GM18861 (cell line): ENCODE measurements around the gene PPIF.

Experiments used
- ATAC-seq: cut with Tn5 transposase; IDR thresholded peaks from one replicate; pipeline ENCODE4 v1.9.1; 2021; ENCODE audit not compliant: unreplicated experiment

PPIF gene

DNA sequence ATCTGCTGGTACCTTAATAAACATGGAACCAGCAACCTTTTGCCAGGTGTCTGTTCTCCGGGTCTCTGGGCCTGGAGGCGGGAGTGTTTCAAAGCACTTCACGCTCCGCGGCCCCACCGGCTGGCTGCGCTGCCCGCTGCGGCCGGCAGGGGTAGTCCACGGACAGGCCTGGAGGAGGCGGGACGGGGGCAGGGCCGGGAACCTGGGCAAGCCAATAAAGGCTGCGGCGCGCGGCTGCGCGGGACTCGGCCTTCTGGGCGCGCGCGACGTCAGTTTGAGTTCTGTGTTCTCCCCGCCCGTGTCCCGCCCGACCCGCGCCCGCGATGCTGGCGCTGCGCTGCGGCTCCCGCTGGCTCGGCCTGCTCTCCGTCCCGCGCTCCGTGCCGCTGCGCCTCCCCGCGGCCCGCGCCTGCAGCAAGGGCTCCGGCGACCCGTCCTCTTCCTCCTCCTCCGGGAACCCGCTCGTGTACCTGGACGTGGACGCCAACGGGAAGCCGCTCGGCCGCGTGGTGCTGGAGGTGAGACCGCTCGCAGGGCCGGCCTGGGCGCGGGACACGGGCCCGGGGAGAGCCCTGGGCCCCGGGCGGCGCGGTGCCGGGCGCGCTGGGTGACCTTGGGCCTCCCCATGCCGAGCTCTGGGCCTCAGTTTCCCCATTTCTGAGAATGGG lies at the start of gene PPIF:
Gene PPIF (plus strand): TSS at position 244 of the 668 bp plus-strand sequence. CDS start 80 bp downstream, at position 324.
- ATAC-seq: peak; percentile 65

DNA sequence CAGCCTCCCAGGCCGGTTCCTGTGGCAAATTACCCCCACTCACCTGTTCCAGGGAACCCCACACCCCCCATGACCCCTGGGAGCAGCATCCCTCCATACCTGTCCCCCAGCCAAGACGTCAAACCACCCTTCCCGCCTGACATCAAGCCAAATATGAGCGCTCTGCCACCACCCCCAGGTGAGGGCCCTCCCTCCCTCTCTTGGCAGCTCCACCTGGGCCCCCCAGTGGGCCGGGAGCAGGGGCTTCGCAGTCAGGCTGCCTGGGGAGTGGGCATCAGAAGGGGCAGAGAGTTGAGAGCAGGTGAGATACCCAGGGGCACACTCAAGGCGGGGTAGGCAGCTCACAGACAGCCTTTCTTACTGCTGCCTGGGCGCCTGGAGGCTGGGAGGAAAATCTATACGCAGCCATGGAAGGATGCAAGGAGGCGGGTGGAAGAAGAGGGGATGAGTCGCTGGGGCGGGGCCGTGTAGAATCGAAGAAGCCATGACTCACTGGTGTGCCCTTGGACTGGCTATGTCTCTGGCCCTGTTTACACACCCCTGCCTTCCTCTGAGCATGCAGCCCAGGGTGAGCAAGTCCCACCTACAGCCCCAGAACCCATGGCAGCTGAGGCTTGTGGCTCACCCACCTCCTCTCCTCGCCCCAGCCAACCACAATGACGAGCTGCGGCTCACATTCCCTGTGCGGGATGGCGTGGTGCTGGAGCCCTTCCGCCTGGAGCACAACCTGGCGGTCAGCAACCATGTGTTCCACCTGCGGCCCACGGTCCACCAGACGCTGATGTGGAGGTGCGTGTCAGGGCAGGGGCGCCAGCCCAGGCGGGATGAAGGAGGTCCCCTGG lies 48.6 kb upstream of the PPIF start:
- no peak for ATAC-seq

DNA sequence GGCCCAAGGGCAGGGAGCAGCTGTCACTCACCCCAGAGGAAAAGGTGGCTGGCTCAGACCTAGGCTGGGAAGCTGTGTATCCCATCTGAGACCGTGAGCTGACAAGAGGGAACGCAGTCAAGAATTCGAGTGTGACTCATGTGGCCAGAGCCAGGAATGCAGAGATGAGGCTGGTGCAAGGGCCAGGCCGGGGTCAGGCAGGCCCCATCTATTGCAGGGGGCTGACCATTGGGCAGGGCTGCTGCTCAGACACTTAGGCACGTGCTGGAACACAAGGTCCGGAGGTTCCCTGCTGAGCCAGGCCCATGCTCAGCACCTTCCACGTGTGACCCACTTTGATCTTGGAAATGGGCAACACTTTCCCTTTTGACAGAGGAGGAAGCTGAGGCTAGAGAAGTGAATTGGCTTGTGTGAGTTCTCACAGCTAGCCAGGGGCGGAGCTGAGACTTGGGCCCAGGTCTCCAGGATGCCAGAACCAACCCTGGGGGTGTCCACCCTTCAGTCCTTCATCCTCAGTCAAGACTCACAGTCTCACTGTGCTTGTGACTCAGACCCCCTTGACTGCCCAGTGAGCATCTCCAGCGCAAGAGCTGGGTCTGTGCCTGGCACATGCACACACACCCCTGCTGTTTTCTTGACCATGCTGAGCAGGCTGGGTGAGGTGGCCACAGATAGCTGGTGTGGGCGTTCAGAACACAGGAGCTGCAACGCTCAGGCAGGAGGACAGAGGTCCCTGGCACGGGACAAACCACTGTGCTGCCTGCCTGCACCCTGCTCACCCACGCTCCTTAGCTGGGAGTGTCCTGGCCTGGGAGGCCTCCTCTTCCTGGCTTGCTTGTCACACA lies 47.6 kb upstream of the PPIF start:
- no peak for ATAC-seq

DNA sequence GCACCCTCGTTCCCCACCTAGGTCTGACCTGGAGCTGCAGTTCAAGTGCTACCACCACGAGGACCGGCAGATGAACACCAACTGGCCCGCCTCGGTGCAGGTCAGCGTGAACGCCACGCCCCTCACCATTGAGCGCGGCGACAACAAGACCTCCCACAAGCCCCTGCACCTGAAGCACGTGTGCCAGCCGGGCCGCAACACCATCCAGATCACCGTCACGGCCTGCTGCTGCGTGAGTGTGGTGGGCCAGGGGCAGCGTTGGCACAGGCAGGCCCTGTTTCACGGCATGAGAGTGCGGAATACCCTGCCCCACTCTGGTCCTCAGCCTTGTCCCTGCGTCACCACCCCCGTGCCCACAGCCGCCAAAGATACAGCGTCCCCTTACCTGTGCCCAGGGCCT lies 46.6 kb upstream of the PPIF start:
- no peak for ATAC-seq

DNA sequence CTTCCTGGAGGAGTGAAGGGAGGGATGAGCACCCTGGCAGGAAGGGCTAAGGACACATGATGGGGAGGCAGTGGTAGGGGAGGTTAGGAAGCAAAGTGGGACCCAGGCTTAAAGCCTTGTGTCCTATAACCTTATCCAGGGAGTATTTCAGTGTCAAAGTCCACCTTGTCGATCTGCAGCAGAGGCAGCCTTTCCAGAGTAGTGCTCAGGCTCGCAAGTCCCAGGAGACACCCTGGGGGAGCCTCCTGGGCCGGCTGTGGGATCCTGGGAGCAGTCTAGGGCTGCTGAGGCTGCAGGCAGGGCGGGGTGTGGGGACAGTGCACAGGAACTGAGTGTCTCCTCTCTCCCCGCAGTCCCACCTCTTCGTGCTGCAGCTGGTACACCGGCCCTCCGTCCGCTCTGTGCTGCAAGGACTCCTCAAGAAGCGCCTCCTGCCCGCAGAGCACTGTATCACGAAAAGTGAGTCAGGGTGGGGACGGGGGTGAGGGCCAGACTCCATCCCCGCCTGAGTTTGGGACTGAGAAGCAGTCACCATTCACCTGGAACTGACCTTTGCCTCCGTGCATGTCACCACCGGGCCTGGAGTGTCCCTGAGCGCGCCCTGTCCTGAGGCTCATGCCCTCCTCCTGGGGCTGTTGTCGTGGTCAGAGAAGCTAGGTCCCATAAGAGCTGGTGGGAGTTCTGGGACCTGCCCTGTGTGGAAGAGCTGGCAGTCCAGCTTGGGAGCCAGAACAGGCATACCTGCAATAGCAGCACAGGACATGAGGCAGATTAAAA lies 45.3 kb upstream of the PPIF start:
- ATAC-seq: no peak

DNA sequence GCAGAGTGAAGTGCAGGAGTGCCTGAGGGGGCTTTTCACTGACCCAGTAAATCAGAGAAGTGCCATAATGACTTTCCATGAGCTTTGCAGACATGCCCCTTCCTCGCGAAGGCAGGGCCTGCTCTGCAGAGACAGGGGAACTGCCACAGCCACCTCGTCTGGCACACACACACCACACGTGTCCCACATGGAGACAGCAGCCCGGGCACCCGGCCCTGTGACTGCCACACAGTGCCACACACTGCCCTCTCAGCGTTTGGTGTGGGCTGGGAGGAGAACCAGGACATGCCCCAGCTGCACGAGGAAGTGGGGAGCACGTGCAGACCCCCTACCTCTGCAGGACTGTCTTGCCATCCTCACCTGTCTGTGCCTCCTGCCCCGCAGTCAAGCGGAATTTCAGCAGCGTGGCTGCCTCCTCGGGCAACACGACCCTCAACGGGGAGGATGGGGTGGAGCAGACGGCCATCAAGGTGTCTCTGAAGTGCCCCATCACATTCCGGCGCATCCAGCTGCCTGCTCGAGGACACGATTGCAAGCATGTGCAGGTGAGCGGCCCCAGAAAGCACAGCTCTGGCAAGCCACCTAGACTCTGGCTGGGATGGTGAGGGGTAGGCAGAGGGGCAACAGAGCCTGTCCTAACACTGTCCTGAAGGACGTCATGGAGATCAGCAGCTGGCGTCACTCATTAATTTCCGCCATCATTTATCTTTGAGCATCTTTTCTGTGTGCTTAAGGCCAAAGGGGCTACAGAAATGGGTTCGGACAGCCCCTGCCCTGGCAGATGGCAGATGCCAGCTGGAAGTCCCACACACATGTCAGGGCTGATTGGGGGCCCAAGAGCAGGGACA lies 43.4 kb upstream of the PPIF start:
- ATAC-seq: no peak

DNA sequence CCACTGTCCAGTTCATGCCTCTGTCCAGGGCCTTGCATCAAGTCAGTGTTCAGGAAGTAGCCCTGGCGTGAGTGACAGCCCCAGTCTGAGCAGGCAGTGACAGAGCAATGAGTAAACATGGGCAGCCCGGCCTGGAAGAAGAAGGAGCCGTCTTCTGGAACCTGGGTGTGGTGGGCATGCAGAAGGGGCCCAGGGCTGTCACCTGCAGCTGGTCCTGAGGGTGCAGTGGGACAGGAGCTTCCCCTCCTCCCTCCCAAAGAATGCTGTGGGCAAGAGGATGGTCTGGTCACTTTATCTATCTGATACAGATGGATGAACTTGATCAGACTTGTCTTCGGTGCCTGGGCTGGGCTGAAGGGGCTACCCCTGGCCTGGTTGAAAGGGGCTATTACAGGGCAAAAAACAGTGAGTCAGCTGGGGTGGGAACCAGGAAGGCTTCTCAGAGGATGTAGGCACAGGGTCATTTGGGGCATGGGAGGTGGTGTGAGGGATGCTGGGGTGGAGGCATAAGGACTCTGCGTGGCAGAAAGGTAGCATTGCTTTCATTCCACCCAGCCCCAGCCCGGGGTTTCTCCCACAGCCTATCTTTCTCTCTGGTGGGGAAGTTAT lies 42.7 kb upstream of the PPIF start:
- no peak for ATAC-seq

DNA sequence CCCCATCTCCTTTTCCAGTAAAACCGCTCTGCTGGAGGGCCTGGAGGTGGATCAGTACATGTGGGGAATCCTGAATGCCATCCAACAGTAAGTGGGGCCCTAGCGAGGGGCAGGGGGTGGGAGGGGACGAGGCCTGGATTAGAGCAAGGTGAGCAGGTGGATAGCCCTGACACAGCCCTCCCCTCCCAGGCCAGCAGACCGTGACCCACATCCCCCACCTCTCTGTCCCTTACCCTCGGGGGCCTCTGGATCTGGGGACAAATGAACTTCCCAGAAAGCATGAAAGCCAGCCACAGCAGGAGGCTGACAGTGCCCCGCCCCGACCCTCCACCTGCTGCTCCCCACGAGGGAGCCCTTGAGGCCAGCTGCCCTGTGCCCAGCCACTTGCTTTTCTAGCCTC lies 41.8 kb upstream of the PPIF start:
- no peak for ATAC-seq

DNA sequence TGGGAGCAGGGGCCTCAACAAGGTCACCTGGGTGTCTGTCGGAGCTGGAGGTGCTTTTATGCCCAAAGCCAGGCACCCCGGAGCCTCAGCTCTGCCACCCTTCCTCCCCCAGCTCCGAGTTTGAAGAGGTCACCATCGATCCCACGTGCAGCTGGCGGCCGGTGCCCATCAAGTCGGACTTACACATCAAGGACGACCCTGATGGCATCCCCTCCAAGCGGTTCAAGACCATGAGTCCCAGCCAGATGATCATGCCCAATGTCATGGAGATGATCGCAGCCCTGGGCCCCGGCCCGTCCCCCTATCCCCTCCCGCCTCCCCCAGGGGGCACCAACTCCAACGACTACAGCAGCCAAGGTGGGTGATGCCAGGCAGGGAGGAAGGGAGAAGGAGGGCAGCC lies 41.3 kb upstream of the PPIF start:
- ATAC-seq: no peak

DNA sequence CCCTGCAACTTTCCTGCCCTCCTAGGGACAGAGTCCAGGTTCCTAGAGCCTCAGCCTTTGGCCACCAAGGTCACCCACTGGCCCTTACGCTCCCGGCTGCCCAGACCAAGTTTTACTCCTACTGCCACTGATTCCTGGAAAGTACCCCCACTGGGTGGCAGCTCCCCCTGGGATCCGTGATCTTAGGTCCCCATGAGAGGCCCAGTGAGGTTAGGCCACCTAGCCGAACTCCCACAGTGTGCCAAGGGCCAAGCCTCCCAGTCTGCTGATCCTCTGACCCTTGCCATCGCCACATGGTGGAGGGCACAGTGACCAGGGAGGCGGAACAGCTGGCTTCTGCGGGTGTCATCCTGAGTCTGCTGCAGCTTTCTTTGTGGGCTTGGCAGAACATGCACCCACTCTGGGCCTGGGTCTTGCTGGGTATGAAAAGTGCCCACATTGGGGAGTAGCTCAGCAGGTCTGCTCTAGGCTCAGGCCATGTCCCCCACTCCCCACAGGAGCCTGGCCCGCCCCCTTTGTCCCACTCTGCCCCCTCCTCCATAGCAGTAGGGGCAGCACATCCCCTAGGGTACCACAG lies 40.5 kb upstream of the PPIF start:
- ATAC-seq: no peak

DNA sequence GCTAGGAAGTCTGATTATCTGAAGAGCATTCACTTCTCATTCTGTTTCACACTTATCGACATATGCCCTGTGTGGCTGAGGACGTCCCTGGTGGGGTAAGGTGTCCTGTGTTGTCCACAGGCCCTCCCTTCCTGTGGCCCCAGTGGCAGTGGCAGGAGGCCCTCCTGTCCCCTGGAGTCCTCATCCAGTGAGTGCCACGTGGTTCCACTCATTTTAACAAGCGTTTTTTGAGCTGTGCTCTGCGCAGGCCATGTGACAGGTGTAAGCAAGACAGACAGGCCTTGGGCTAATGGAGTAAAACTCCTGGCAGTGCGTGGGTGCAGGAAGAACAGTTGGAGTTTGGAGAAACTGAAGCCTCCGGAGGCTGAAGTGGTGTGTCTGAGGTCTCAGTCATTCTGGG lies 39.3 kb upstream of the PPIF start:
- no peak for ATAC-seq

DNA sequence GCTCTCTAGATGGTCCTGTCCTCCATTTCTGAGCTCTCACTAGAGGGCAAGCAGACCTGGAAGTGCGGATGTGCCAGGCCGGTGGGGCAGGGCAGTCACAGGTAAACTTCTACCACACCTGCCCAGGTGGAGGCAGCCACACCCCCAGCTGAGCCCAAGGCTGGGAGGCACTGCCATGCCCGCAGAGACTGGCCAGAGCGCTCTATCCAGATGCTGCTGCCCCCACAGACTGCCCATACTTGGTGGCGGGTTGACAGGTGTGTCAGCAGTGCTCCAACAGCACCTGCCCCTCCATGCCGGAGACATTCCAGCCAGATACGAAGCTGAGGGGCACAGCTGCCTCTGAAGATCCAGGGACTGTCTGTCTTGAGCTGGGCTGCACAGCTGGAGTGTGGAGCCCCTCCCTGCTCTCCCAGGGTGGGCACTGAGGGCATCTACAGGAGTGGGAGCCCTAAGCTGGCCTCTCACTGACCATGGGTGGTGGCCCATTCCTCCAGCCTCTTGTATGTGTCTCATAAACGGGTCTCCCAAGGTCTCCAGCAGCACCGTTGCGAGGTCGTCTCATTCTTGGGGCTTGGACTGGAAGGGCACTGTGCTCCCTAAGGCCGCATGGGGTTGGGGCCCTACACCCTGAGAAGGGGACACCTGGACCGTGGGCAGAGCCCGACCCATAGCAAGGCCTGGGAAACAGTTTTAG lies 38.2 kb upstream of the PPIF start:
- no peak for ATAC-seq

DNA sequence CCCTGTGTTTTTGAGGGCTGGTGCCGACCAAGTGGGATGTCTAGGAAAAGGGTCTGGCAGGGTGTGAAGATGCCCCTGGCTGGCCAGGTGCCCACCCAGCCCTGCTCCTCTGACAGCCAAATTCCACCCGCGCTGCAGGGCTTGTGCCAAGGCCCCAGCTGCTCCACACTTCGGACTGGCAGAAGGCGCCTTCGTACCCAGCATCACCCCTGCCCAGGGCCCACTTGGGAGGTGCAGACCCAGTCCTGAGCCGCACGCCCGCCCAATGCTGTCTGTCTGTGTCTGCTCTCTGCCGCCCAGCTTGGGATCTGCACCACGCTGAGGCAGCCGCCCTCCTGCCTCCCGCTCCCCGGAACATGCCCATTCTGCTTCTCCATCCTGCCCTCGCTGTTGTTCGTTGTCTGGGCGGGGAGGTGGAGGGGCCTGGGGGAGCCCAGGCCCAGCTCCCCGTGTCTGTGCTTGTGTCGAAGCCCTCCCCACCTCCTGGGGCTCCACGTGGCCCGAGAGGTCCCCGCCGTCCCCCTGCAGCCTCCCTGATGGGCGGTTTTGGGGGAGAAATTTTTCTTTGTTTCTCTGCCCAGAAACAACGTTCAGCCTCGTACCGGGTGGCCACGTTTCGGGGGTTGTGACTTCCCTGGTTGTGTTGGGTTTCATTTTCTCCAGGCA lies 36.9 kb upstream of the PPIF start:
- no peak for ATAC-seq

DNA sequence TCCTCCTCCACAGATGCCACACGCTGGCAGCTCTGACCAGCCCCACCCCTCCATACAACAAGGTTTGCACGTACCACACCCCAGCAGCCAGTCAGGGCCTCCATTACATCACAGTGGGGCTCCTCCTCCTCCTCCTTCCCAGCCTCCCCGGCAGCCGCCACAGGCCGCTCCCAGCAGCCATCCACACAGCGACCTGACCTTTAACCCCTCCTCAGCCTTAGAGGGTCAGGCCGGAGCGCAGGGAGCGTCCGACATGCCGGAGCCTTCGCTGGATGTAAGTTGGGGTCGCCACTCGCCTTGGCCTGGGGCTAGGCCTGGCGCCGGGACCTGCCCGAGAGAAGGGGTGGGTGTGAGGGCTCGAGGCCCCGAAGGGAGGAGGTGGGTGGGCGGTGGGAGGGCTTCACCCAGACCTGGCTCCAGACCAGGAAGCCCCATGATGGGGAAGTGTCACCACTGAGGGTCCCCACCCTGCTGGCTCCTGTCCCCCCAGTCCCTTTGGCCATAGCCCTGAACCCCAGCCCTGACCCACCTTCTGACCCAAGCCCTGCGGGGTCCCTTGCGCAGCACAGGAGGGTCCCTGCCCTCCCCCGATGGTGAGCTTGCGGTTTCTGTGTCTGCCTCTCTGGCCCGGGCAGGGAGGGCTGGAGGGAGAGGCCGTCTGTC lies 36.2 kb upstream of the PPIF start:
- no peak for ATAC-seq

DNA sequence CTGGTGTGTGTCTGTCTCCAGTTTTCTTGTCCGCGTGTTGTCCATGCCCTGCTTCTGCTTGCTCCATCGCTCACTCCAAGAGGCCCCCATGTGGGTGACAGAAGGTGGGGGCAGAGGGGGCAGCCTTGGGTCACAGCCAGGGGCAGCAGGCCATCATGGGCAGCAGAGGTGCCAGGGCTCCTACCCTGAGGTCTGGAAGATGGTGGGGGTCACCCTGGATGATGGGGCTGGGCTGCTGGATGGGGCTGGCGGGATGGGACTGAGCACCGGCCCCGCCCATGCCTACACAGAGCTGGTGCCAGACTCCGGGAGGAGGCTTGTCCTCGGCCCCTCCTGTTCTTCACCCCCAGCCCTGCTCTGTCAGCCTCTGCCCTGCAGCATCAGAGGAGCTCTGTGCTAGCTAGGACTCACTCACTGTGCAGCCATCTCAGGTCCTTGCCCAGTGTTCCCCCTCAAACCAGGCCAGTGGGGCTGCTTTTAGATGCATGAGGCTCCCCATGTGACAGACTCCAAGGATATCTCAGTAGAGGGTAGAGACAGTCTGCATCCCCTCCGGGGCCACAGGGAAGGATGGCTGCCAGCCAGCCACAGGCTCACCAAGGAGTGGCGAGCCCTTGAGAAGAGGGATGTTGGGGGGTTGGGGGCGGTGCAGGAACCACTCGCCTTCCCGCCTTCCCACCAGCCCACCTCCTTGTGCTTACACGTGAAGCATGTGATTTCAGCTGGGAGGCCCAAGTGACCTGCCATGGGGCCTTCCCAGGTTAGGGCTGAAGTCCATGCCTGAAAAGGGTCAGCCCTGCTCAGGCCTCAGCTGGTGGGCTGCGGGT lies 35.5 kb upstream of the PPIF start:
- ATAC-seq: no peak

DNA sequence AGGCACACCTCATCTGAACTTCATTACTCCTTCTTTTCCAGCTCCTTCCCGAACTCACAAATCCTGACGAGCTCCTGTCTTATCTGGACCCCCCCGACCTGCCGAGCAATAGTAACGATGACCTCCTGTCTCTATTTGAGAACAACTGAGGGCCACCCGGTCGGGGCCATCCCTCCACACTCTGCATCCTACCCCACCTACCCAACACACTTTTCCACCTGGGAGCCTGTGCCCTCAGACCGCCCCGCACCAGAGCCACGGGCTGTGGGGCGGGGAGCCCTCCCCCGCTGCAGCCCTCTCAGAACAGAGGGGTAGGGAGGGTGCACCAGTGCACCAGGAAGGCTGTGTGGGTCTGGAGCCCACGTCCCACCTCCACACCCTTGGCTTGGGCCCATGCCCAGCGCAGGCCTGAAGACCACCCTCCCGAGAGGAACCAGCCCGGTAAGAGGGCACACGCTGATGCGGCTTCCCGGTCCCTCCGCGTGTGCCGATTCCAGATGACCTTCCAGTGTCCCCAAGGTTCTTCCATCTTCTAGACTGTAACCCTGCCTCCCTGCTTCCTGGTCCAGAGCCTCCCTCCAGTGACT lies 34.6 kb upstream of the PPIF start:
- ATAC-seq: no peak
